Adrenal gland (tissue), 5 donors: ENCODE results near the gene RUBCN.

Source experiments
- CTCF ChIP-seq, 6 experiments: fragments of 450-650 bp in 4 of 6; fragments of 200-600 bp in 2 of 6; sonication (generic) in 1 of 6; IDR thresholded peaks; 1 replicate in 5 of 6; 2 replicates in 1 of 6; pipeline versions ENCODE4 v1.5.1 to v1.8.0; 2016 to 2021; ENCODE audit warnings: antibody characterized with exemption in 6 of 6, mild to moderate bottlenecking in 2 of 6, moderate library complexity in 1 of 6
- POLR2A ChIP-seq, 2 donors: fragments of 450-650 bp; IDR thresholded peaks; one replicate each; pipeline ENCODE4 v1.6.1; 2017; ENCODE audit warnings: antibody characterized with exemption in 2 of 2, mild to moderate bottlenecking in 2 of 2, moderate library complexity in 1 of 2
- donor health status: DM: no; HTN: no; CAD: no.

- TF ChIP-seq CTCF (IDR thresholded peaks at IDR 0.05) = no peak
- TF ChIP-seq POLR2A (IDR thresholded peaks at IDR 0.05) = no peak
These were observed 49.1 kb downstream of the RUBCN start for GRCh38 chr3:197687570-197687969.
